Measurements from ENCODE around the gene HTATIP2.

Gene HTATIP2

GRCh38 chr11:20388096-20389055 is 24.9 kb downstream of the HTATIP2 start:
- H3K4me3 Mint-ChIP-seq, result peak overlapping the region; percentile 98 to 99 (median 99)

DNA sequence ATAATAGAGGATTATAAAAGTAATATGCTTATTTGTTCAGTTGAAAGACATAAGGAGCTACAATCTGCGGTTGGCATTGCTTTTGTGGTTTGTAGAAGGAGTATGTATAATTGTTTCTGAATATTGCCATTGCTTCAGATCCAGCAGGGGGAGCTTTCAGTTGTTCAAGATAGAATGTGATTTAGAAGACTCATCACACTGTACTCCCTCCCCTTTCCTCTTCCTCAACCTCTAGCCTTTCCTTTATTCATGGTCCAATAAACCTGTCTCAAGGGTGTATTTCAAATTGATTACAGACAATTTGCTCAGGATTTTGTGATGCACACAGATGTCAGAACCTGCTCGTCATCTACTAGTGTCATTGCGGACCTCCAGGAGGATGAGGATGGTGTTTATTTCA is 33.8 kb downstream of the HTATIP2 start:
- H3K36me3 Mint-ChIP-seq (ENCODE audit: low read depth), result peaks cover 38% of the 10 kb centered on the region
- peak; percentile 54 to 64 (median 58) for TF ChIP-seq CTCF (IDR thresholded peaks at IDR 0.05; ENCODE audit: unreplicated experiment in 3 of 3)
- no peaks in the 10 kb centered on the region for H3K4me1 Mint-ChIP-seq
- H3K27ac Mint-ChIP-seq, result no peak overlapping the region
- H3K4me3 Mint-ChIP-seq, result no peak overlapping the region
- no peaks in the 10 kb centered on the region for H3K27me3 Mint-ChIP-seq (ENCODE audit: low read depth)
- H3K9me3 Mint-ChIP-seq, result no peaks in the 10 kb centered on the region

More at GRCh38 chr11:20388096-20389055, 24.9 kb downstream of the HTATIP2 start:
- Mint-ChIP-seq H3K4me1 (peaks cover 11% of the 10 kb centered on the region), H3K36me3 (ENCODE audit: low read depth) (peaks cover 13% of the 10 kb centered on the region), H3K27me3 (ENCODE audit: low read depth) (no peaks in the 10 kb centered on the region), H3K27ac (peak overlapping the region; percentile 56 to 94 (median 87)), H3K9me3 (no peaks in the 10 kb centered on the region)
- TF ChIP-seq CTCF (IDR thresholded peaks at IDR 0.05; ENCODE audit: unreplicated experiment in 3 of 3), result no peak

GRCh38 chr11:20399498-20399897 is 36.0 kb downstream of the HTATIP2 start:
- Mint-ChIP-seq H3K9me3 (no peaks in the 10 kb centered on the region), H3K4me3 (no peak overlapping the region), H3K4me1 (no peaks in the 10 kb centered on the region), H3K36me3 (ENCODE audit: low read depth) (peaks cover 41% of the 10 kb centered on the region), H3K27me3 (ENCODE audit: low read depth) (no peaks in the 10 kb centered on the region), H3K27ac (no peak overlapping the region)
- TF ChIP-seq CTCF (IDR thresholded peaks at IDR 0.05; ENCODE audit: unreplicated experiment in 3 of 3), result no peak

- peaks cover 29% of the 10 kb centered on the region for H3K36me3 Mint-ChIP-seq (ENCODE audit: low read depth)
- no peaks in the 10 kb centered on the region for H3K9me3 Mint-ChIP-seq
- no peak overlapping the region for H3K4me3 Mint-ChIP-seq
- no peak for TF ChIP-seq CTCF (IDR thresholded peaks at IDR 0.05; ENCODE audit: unreplicated experiment in 3 of 3)
- no peaks in the 10 kb centered on the region for H3K4me1 Mint-ChIP-seq
- no peak overlapping the region for H3K27ac Mint-ChIP-seq
- no peaks in the 10 kb centered on the region for H3K27me3 Mint-ChIP-seq (ENCODE audit: low read depth)
Measured at GRCh38 chr11:20403059-20403458, 39.5 kb downstream of the HTATIP2 start.

DNA sequence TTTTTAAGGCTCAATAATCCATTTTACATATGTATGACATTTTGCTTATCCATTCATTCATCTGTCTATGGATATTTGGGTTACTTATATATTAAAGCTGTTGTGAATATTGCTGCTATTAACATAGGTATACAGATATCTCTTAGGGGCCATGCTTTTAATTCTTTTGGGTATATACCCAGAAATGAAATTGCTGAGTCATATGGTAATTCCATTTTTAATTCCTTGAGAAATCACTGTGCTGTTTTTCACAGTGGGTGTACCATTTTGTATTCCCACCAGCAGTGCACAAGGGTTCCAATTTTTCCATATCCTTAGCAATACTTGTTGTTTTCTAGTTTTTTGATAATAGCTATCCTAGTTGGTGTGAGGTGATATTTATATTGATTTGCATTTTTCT is 43.0 kb downstream of the HTATIP2 start:
- Mint-ChIP-seq H3K4me3 (no peak overlapping the region), H3K4me1 (no peaks in the 10 kb centered on the region), H3K36me3 (ENCODE audit: low read depth) (peaks cover 19% of the 10 kb centered on the region), H3K9me3 (no peaks in the 10 kb centered on the region), H3K27me3 (ENCODE audit: low read depth) (no peaks in the 10 kb centered on the region), H3K27ac (no peak overlapping the region)
- TF ChIP-seq CTCF (IDR thresholded peaks at IDR 0.05; ENCODE audit: unreplicated experiment in 3 of 3), result no peak

- Mint-ChIP-seq H3K4me1 (no peaks in the 10 kb centered on the region), H3K27me3 (ENCODE audit: low read depth) (no peaks in the 10 kb centered on the region), H3K27ac (no peak overlapping the region), H3K9me3 (no peaks in the 10 kb centered on the region), H3K36me3 (ENCODE audit: low read depth) (peaks cover 24% of the 10 kb centered on the region), H3K4me3 (no peak overlapping the region)
- TF ChIP-seq CTCF (IDR thresholded peaks at IDR 0.05; ENCODE audit: unreplicated experiment in 3 of 3), result no peak
Measured at GRCh38 chr11:20407344-20407743, 43.8 kb downstream of the HTATIP2 start.
